Transverse colon (tissue), 4 donors: ENCODE data around the gene FBXO33. TPM values are rescaled to one million over a fixed set of nuclear protein-coding genes. Genes with fewer than 3 reads are reported as not detected.

Source experiments
- DNase-seq: peaks from one replicate; pipeline ENCODE4 v3.0.0-alpha.2; 2019
- H3K27ac ChIP-seq, 4 donors: fragments of 200-600 bp; sonication (generic); 2 replicates each; pipeline ENCODE4 v1.5.1; 2016 to 2018; ENCODE audit warnings: inconsistent platforms in 4 of 4
- H3K27me3 ChIP-seq: fragments of 200-600 bp; sonication (generic); 2 replicates; pipeline ENCODE4 v1.5.1; 2017; ENCODE audit warnings: inconsistent platforms
- H3K36me3 ChIP-seq, 4 donors: fragments of 200-600 bp; sonication (generic); 2 replicates each; pipeline ENCODE4 v1.5.1; 2017 to 2019; ENCODE audit warnings: inconsistent platforms in 4 of 4
- H3K4me1 ChIP-seq, 4 donors: fragments of 200-600 bp; sonication (generic); 2 replicates each; pipeline ENCODE4 v1.5.1; 2017 to 2020; ENCODE audit warnings: inconsistent platforms in 4 of 4
- H3K4me3 ChIP-seq, 4 donors: fragments of 200-600 bp; sonication (generic); 1 replicate in 1 of 4; 2 replicates in 3 of 4; pipeline versions ENCODE4 v1.5.1 to v1.6.1; 2017 to 2019; ENCODE audit warnings: inconsistent platforms in 4 of 4
- H3K9me3 ChIP-seq, 2 donors: fragments of 200-600 bp; sonication (generic); 2 replicates each; pipeline ENCODE4 v1.5.1; 2017 to 2019; ENCODE audit warnings: inconsistent platforms in 2 of 2
- EP300 ChIP-seq: sonication (generic); formaldehyde crosslinking; IDR thresholded peaks from one replicate; pipeline ENCODE4 v1.6.1; 2017; ENCODE audit warnings: antibody characterized with exemption, low read depth
- POLR2A ChIP-seq: fragments of 450-650 bp; IDR thresholded peaks from one replicate; pipeline ENCODE4 v1.6.1; 2016; ENCODE audit warnings: antibody characterized with exemption, mild to moderate bottlenecking, moderate library complexity
- POLR2AphosphoS5 ChIP-seq, 3 donors: sonication (generic); formaldehyde crosslinking; IDR thresholded peaks; one replicate each; pipeline ENCODE4 v1.6.1; 2016; ENCODE audit warnings: antibody characterized with exemption in 3 of 3
- WGBS, 2 donors: methylation state at CpG; one replicate each; pipeline ENCODE4 v1.1.5; 2018; ENCODE audit warnings: low coverage in 1 of 2; 5-methylcytosine and 5-hydroxymethylcytosine counted together
- in situ Hi-C, 4 donors: fragments of 200-750 bp; cut with MboI; loops; one replicate each; pipeline versions ENCODE4 v1.15.0 to v1.15.1; 2017; ENCODE audit warnings: low sequenced_read_pairs in 3 of 4, low pct_ligation_motif_present in 1 of 4, low pct_unique_long_range_greater_than_20kb in 1 of 4
- intact Hi-C: fragments of 100-400 bp; cut with DNase I; formaldehyde crosslinking; loops from one replicate; pipeline ENCODE4 v1.15.1; 2023; ENCODE audit warnings: low total_unique reads
- total RNA-seq, 4 donors: library from RNA; depleted of rRNA; stranded (reverse); fragments of >200 nt; gene quantifications; one replicate each; pipeline ENCODE4 v1.1.0, GENCODE V29; 2016
- TF ChIP-seq, protein P1 (sequence below), 5 experiments: fragments of 200-600 bp in 3 of 5; fragments of 450-650 bp in 2 of 5; sonication (generic) in 3 of 5; IDR thresholded peaks; 1 replicate in 2 of 5; 2 replicates in 3 of 5; pipeline ENCODE4 v1.5.1; 2016 to 2017; ENCODE audit warnings: antibody characterized with exemption in 5 of 5, inconsistent platforms in 3 of 5, mild to moderate bottlenecking in 2 of 5, moderate library complexity in 1 of 5

The FBXO33 gene
- total RNA-seq, 4 donors from 2014 or later, result 4.5 to 12.1 (median 9.7) TPM

GRCh38 chr14:39454906-39455539, 22.8 kb upstream of the FBXO33 start:
- intact Hi-C loops (no loop called here), in situ Hi-C loops (no loop called here)
- H3K4me1 ChIP-seq, result no peaks in the 10 kb centered on the region
- no peaks in the 10 kb centered on the region for H3K36me3 ChIP-seq
- H3K27me3 ChIP-seq, result no peaks in the 10 kb centered on the region
- 48% methylated on average over 2 of the region's 2 CpGs; no CpG with 5 or more reads in 1 of the 2 donors for WGBS, 2 donors
- no peak for DNase-seq
- H3K27ac ChIP-seq, result no peak overlapping the region
- H3K9me3 ChIP-seq, result no peaks in the 10 kb centered on the region
- H3K4me3 ChIP-seq, result no peak overlapping the region
- no peak for TF ChIP-seq POLR2AphosphoS5 (IDR thresholded peaks at IDR 0.05)
- TF ChIP-seq POLR2A, result no peak
- TF ChIP-seq EP300, result no peak
- TF ChIP-seq, protein P1, sequence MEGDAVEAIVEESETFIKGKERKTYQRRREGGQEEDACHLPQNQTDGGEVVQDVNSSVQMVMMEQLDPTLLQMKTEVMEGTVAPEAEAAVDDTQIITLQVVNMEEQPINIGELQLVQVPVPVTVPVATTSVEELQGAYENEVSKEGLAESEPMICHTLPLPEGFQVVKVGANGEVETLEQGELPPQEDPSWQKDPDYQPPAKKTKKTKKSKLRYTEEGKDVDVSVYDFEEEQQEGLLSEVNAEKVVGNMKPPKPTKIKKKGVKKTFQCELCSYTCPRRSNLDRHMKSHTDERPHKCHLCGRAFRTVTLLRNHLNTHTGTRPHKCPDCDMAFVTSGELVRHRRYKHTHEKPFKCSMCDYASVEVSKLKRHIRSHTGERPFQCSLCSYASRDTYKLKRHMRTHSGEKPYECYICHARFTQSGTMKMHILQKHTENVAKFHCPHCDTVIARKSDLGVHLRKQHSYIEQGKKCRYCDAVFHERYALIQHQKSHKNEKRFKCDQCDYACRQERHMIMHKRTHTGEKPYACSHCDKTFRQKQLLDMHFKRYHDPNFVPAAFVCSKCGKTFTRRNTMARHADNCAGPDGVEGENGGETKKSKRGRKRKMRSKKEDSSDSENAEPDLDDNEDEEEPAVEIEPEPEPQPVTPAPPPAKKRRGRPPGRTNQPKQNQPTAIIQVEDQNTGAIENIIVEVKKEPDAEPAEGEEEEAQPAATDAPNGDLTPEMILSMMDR (IDR thresholded peaks at IDR 0.05), result no peak

DNA sequence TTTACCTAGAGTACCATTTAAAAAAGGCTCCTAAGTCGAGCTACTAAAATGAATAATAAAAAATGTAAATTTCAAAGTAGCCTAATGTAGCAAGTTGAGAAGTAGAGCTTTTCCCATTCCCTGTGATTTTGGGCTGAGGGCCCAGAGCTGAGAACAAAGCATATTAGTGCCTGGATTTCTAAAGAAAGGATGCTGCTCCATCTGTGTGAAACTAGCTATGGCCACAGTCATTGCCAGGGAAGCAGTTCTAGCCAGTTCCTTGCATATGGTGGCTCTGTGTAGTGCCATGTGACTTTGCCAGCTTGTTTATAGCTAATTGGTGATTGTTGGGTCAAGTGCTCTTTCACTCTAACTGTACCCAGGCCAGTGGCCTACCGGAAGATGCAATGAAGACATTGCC, 20.4 kb upstream of the FBXO33 start:
- WGBS, 2 donors, result 97 to 100% methylated on average over 2 of the region's 2 CpGs
- DNase-seq, result no peak
- H3K27me3 ChIP-seq, result no peaks in the 10 kb centered on the region
- H3K4me1 ChIP-seq, result no peaks in the 10 kb centered on the region
- H3K9me3 ChIP-seq, result no peaks in the 10 kb centered on the region
- no peaks in the 10 kb centered on the region for H3K36me3 ChIP-seq
- intact Hi-C loops (no loop called here), in situ Hi-C loops (no loop called here)
- no peak for TF ChIP-seq POLR2AphosphoS5 (IDR thresholded peaks at IDR 0.05)
- TF ChIP-seq EP300, result no peak
- TF ChIP-seq POLR2A, result no peak
- TF ChIP-seq, protein P1 (IDR thresholded peaks at IDR 0.05), result no peak
- H3K27ac ChIP-seq, result no peak overlapping the region
- no peak overlapping the region for H3K4me3 ChIP-seq

- TF ChIP-seq POLR2A (no peak), EP300 (no peak), POLR2AphosphoS5 (IDR thresholded peaks at IDR 0.05) (no peak)
- TF ChIP-seq, protein P1 (IDR thresholded peaks at IDR 0.05), result no peak
Observed at GRCh38 chr14:39451811-39452210, 19.6 kb upstream of the FBXO33 start.

GRCh38 chr14:39447175-39447661, 15.0 kb upstream of the FBXO33 start:
- DNase-seq, result no peak
- Histone ChIP-seq H3K4me1 (no peaks in the 10 kb centered on the region), H3K9me3 (no peaks in the 10 kb centered on the region), H3K36me3 (no peaks in the 10 kb centered on the region), H3K27me3 (no peaks in the 10 kb centered on the region), H3K4me3 (no peak overlapping the region), H3K27ac (no peak overlapping the region)
- TF ChIP-seq EP300, result no peak
- no peak for TF ChIP-seq POLR2AphosphoS5 (IDR thresholded peaks at IDR 0.05)
- in situ Hi-C loops, result no loop called here
- intact Hi-C loops, result no loop called here
- 77 to 86% methylated on average over 4 of the region's 4 CpGs for WGBS, 2 donors

More at GRCh38 chr14:39451811-39452210, 19.6 kb upstream of the FBXO33 start:
- H3K27ac ChIP-seq, result no peak overlapping the region
- in situ Hi-C loops (no loop called here), intact Hi-C loops (no loop called here)
- H3K4me3 ChIP-seq, result no peak overlapping the region
- 59 to 74% methylated on average over 2 of the region's 2 CpGs for WGBS, 2 donors
- H3K9me3 ChIP-seq, result no peaks in the 10 kb centered on the region
- no peaks in the 10 kb centered on the region for H3K27me3 ChIP-seq
- no peaks in the 10 kb centered on the region for H3K4me1 ChIP-seq
- H3K36me3 ChIP-seq, result no peaks in the 10 kb centered on the region
- no peak for DNase-seq
